Stimulated activated CD8-positive, alpha-beta memory T cell treated with anti-CD3 and anti-CD28 coated beads, Interleukin-2, amount 100 ng/mL, for 1 hour (primary cell): ENCODE results near the gene ROPN1B.
A peak's percentile ranks its signal among the peaks of the same experiment; 100 is the strongest.
"Not testable (repeated sequence)": the region's sequence is repeated elsewhere in the genome, so short reads cannot be mapped to it uniquely, and the experiment has no call there.

ENCODE experiments used
- DNase-seq, 2 donors: peaks; one replicate each; pipeline ENCODE4 v3.0.0-alpha.2; 2020; ENCODE audit warnings: low read depth in 2 of 2

The ROPN1B gene

GRCh38 chr3:125957674-125958510 is 11.1 kb upstream of the ROPN1B start:
- DNase-seq, result no peak

- DNase-seq, result no peak
Measured at GRCh38 chr3:125958511-125959316, 10.3 kb upstream of the ROPN1B start.

DNA sequence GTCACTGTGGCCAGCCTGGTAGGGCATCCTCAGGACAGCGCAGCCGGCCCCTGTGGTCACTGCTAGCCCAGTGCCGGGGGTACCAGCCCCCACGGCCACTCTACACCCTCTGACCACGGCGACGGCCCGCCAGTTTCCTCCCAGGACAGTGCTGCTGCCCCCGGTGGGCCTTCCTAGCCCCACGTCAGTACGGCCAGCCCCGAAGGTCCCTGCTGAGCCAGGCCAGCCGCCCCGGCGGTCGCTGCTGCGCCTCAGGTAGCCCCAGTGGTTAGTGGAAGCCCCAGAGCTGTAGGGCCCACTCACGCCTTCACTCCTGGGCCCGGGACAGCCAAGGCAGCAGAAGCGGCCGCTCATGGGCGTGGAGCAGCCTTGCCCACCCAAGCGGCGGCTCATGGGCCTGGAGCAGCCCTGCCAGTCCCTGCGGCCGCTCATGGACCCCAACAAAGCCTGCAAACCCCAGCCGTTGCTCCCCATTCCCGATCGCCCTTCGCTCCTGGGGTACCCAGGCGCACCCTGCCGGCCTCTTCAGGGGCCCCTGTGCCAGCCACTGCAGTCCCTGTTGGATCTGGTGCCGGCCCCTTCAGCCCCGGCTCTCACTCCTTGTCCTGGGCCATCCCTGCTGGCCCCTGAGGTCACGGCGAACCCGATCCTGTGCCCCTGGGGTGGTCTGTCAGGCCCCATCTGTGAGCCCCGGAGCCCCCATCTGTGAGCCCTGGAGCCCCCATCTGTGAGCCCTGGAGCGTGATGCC is 9.5 kb upstream of the ROPN1B start:
- DNase-seq, result no peak

GRCh38 chr3:125960066-125960424 is 8.9 kb upstream of the ROPN1B start:
- DNase-seq, result no peak

DNA sequence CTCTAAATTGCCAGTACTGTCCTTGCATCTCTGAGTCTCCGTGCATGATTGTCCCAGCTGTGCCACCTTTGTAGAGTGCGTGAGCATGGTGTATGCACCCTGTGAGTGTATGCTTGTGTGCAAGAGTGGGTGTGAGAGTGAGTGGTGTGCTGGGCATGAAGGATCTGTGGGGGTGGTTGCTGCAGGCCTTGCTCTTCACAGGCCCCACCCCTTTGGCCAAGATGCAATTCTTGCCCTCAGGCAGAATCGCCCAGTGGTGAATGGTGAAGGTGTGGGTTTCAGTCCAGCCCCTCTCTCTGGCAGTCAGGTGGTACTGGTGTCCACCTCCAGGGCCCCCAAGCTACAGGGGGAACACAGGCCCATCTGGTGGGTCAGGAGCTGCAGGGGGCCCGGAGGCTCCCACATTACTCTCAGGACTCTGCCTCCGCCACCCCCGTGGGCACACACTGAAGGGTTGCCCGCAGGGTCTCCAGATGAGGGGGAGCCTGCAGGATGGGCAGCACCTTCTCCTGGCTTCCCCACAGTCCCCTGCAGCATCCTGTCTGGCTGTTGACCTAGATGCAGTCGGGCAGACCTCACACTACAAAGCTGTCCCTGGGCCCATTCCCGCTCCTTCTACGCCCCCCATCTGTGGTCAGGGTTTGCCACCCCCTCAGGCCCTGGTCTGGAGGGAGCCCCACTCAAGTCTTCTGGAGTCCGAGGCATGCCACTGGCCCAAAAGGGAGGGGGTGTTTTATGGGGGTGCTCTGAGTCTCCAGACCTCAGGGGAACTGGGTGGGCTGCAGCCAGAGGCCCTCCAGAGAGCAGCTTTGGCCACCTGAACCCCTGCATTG is 8.3 kb upstream of the ROPN1B start:
- DNase-seq, result no peak

DNA sequence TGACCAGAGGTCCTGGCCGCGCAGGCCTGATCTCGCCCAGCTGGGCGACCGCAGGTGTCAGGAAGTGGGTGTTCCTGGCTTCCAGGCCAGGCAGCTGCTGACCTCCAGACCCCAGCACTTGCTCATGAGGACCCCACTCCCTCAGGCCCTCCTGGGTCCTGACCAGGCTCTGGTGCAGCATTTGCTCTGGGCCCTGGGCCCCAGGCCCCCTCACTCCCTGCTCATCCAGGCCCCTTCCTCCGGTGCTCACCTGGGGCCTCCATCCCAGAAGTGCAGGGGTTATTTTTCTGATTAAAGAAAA is 7.7 kb upstream of the ROPN1B start:
- DNase-seq, result no peak

DNA sequence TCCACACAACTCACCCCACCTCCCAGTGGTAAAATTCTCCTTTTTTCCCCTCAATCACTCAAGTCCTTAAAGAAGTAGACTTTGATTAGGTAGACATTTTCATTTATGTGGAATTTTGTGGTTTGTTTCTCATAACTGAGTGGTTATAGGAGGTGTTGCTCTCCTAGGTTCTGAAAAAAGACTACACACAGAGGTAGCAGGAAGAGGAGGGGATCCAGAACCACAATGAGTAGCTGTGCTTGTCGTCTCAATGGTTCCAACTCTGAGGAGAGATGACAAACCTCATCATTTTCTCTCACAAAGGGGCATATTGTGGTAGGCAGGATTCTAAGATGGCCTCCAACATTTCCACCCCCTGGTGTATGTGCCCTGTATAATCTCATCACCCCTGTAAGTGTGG is 5.1 kb upstream of the ROPN1B start:
- not testable (repeated sequence) for DNase-seq

DNA sequence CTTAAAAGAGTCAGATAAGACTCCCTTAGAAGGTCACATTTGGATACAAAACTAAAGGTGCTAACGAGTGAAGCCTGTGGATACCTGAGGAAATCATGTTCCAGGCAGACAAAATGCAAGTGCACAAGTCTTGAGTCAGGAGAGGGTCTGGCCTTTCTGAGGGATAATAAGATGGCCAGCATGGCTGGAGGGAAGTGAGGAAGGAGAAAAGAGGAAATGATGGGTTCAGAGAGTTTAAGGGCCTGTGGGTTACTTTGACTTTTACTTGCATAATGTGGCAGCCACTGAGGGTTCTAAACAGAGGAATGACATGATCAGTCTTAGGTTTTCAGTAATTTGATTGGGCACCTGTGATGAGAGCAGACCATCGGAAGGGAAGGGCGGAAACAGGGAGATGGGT is 3.5 kb upstream of the ROPN1B start:
- DNase-seq, result no peak

- no peak for DNase-seq
Measured at GRCh38 chr3:125967156-125967555, 1.8 kb upstream of the ROPN1B start.

- not testable (repeated sequence) for DNase-seq
Measured at GRCh38 chr3:125968121-125968520, 857 bp upstream of the ROPN1B start.

DNA sequence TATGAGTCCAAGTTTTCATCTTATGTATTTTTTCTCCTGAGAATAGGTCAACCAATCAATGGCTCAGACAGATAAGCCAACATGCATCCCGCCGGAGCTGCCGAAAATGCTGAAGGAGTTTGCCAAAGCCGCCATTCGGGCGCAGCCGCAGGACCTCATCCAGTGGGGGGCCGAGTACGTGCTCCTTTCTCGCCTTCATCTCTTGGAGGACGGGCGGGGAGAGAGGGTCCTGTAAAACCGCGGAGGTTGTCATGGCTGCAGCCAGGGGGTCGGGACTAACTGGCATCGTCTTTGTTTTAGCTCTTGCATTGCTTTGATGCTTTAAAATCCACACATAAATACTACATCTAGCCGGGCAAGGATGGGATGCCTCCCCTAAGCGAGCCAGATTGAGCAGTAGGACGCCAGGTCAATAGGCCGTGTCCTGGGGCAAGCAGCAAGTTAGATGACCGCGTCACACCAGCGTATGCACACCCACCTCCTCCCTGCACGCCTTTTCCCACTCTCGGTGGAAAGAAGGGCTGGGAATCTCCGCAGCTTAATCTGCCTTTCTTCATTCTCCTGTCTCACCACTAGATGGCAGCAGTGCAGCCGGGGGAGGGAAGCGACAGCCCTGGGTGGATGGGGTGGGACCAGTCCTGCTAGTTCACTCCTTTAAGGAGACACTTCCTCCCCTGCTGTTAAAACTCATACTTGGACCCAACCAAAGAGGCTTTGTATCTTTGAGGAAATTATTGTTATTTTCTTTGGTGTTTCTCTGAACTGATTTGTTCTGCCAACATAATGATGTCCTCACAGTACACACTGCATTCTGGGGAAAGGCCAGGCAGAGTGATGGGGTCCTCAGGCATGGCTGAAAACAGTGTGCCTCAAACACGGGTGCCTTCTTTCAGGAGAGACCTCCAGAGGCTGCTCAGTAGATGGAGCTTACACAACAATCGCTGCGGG is 3.3 kb downstream of the ROPN1B start:
- peak; percentile 7 to 20 for DNase-seq

- not testable (repeated sequence) for DNase-seq
Measured at GRCh38 chr3:125975245-125976002, 6.4 kb downstream of the ROPN1B start.

DNA sequence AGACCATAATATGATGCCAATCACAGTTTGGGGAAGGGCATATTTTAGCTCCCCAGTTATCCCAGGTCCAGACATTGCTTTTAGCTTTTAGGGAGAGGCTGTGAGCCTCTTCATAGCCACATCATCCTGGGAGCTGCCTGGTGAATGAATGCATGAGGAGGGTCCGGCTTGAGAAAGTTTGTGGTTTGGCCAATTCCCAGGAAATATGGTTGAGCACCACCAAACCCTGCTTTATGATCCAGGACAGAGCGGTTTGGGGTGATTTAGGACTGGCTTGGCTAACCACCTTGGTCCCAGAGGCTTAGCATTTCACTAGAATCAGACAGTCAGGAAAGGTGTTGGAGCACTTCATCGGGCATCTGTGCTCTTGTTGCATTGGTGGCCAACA is 7.0 kb downstream of the ROPN1B start:
- not testable (repeated sequence) for DNase-seq

DNA sequence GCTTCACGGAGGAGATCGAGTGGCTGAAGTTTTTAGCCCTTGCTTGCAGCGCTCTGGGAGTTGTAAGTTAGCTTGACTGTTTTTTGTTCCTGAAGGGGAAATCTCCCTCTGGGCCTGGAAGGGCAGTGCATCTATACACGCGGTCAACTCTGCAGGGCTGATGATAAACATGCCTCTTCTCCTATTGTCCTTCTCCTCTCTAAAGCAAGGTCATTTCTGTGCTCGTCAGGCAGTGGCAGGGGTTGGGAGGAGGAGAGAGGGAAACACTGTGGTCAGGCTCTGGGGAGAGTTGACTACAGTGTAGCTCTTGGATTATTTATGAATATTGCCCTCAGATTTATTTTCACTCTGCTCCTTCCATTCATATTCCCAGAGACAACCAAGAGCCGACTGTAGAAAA is 8.1 kb downstream of the ROPN1B start:
- not testable (repeated sequence) for DNase-seq

DNA sequence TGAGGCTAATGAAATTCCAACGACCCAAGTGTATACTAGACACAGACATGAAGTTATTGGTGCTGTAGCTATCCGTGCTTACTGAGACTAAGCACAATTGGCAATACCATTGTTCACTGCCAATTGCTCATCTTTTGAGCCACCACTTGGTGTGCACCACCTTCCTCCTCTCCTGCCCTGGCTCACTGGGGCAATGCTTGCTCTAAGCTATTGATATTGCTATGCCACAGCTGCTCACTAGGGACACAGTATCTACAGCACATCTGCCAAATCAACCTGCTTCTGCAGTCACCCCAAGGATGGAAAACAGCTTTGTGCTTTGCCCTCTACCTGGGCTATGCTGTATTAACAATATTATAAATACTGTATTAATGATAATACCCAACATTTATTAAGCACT is 16.0 kb downstream of the ROPN1B start:
- DNase-seq, result not testable (repeated sequence)

DNA sequence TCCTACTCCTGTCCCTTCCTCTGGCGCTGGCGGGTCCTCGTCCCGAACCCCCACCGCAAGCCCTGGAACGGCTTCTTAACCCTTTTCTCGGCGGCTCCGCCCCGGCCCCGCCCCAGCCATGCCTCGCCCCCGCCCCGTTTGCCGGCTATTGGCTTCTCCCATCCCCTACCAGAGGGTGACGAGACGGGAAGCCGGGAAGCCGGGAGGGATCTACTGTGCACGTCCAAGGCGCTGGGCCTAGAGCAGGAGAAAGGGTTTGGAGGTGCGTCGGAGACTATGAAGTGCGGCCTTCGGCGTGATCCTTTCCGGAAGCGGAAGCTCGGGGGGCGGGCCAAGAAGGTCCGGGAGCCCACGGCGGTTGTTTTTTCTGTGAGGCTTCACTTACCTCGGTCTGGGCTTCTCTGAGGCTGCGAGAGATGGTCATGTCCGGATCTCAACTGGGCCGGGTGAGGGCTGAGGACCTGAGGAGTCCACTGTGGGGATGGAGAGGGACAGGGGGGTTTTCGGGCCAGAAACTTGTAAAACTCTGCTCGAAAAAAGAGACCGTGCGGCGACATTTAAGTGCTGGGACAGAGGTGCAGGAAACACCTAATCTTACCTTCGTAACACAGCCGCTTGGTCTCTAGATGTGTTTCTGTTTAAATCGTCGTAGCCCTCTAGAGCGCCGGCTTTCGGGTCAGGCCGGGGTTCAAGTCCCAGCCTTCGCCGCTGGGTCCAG is 21.4 kb downstream of the ROPN1B start:
- DNase-seq, result peak; percentile 28 to 53

- not testable (repeated sequence) for DNase-seq
Measured at GRCh38 chr3:125996751-125997150, 27.8 kb downstream of the ROPN1B start.

- DNase-seq, result no peak
Measured at GRCh38 chr3:126002189-126002588, 33.2 kb downstream of the ROPN1B start.
